ENCODE results near the gene ATL1. TPM values are rescaled to one million over a fixed set of nuclear protein-coding genes. Genes with fewer than 3 reads are reported as not detected.
A peak's percentile ranks its signal among the peaks of the same experiment; 100 is the strongest.
"Not testable (repeated sequence)": the region's sequence is repeated elsewhere in the genome, so short reads cannot be mapped to it uniquely, and the experiment has no call there.

The ATL1 gene
- total RNA-seq, 1 donor from 2014 or later = 0.89 TPM

DNA sequence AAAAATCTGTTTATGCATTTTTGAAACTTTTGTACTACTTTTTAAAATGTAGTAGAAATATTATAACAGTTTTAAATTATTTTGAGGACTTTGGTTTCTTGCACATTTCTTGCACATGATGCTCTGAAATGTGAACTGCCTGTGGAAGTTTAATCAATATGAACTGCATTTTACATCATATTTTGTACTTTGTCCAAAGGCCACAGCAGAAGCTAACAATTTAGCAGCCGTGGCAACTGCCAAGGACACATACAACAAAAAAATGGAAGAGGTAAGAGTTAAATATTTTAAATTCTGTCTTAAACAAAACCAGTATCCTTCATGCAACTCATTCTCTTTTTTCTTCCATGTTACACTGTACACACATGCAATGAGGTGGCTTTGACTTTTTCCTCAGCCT, 63.0 kb downstream of the ATL1 start:
- DNase-seq = no peak
- intact Hi-C loops (cut with DNase I) = no loop called here
- ATAC-seq (ENCODE audit: poor library complexity) = no peak

DNA sequence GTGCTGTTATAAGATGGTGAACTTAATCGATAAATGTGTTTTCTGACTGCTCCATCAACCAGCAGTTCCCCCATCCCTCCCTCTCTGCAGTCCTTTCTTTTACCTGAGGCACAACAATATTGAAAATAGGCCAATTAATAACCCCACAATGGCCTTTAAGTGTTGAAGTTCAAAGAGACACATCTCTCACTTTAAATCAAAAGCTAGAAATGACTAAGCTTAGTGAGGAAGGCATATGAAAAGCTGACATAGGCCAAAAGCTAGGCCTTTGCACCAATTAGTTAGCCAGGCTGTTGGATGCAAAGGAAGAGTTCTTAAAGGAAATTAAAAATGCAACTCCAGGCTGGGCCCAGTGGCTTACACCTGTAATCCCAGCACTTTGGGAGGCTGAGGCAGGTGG, 64.5 kb downstream of the ATL1 start:
- ATAC-seq (ENCODE audit: poor library complexity) (no peak), DNase-seq (no peak)
- intact Hi-C loops (cut with DNase I) = no loop called here

DNA sequence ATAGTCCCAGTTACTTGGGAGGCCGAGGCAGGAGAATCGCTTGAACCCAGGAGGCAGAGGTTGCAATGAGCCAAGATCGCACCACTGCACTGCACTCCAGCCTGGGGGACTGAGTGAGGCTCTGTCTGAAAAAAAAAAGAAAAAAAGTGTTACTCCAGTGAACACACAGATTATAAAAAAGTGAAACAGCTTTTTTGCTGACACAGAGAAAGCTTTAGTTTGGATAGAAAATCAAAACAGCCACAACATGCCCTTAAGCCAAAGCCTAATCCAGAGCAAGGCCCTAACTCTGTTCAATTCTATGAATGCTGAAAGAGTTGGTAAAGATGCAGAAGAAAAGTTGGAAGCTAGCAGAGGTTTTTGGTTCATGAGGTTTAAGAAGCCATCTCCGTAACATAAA, 65.0 kb downstream of the ATL1 start:
- DNase-seq; intact Hi-C loops (cut with DNase I); ATAC-seq (ENCODE audit: poor library complexity): not testable (repeated sequence)

DNA sequence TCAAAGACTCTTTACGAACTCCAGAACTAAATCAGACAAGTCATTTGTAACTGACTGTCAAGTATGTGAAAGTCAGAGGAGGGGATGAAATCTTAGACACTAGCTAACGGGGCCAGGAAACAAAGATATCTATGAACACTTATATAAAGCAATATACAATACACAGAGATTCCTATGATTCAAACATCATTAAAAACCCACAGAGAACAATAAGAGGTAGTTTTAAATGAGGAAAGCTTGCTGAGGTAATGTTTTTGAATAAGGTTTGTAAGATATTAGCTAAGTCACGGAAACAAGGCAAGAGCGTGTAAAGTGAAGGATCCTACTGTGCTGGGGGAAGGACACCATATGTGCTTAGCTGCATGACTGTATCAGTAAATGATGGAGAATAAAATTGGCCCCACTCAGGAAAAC, 71.5 kb downstream of the ATL1 start:
- no peak for ATAC-seq (ENCODE audit: poor library complexity)
- intact Hi-C loops (cut with DNase I) = no loop called here

DNA sequence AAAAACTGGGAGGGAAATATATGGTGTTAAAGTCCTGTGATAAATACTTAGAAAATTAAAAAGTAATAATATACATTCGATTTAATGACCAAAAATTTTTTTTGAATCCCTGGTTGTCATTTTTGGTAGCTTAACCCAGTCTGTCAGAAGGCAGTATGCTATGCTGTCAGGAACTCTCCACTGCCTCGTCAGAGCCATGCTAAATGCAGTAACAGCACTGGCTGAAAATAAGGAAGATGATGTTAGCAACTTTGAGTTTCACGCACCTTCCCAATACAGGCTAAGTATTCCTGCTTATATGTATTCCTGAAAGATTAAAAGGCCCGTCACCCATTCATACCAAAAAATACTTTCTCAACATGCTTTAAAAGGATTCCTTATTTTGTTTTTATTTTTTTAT, 74.0 kb downstream of the ATL1 start:
- intact Hi-C loops (cut with DNase I) = no loop called here
- DNase-seq (no peak), ATAC-seq (ENCODE audit: poor library complexity) (no peak)

More for the DNA sequence above, 71.5 kb downstream of the ATL1 start:
- no peak for DNase-seq

DNA sequence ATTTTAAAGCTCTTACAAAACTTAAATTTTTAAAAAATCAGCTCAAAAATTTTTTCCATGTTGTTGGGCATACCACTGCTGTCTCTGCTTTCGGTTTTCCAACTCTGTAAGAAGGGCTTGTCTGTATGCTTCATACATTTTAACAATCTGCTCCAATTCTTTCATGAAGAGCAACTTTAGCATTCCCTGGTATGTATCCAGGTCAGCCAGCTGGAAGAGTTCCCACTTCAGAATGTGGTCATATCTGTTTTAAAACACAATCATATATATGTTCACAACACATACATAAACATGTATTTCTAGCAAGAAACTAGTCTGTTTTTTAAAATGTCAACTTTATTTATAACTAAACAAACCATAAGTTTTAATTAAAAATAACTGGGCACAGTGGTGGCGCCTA, 75.2 kb downstream of the ATL1 start:
- DNase-seq = no peak
- intact Hi-C loops (cut with DNase I) = no loop called here
- no peak for ATAC-seq (ENCODE audit: poor library complexity)

DNA sequence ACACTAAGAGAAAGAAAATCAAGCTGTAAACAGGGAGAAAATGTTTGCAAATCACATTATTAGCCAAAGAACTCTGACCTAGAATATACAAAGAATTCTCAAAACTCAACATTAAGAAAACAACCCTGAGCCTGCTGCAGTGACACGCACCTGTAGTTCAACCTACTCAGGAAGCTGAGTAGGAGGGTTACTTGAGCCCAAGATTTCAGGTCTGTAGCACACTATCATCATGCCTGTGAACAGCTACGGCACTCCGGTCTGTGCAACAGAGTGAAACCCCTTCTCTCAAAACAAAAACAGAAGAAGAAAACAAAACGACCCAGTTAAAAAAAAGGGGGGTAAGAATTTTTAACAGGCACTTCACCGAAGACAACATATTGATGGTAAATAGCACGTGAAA, 87.3 kb downstream of the ATL1 start:
- no peak for ATAC-seq (ENCODE audit: poor library complexity)
- intact Hi-C loops (cut with DNase I) = no loop called here
- DNase-seq = no peak

DNA sequence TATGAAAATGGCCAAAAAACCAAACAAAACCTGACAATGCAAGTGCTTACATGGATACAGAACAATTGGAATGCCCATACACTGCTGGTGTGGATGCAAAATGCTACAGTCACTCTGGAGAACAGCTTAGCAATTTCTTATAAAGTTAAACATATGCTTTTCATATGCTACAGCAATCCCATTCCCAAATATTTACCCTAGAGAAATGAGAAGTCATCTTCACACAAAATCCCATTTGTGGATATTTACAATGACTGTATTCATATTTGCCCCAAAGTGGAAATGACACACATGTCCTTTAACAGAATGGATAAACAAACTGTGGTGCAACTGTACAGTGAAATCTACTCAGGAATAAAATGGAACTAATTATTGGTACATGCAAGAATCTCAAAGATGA, 87.8 kb downstream of the ATL1 start:
- intact Hi-C loops (cut with DNase I) = no loop called here
- no peak for DNase-seq
- no peak for ATAC-seq (ENCODE audit: poor library complexity)

DNA sequence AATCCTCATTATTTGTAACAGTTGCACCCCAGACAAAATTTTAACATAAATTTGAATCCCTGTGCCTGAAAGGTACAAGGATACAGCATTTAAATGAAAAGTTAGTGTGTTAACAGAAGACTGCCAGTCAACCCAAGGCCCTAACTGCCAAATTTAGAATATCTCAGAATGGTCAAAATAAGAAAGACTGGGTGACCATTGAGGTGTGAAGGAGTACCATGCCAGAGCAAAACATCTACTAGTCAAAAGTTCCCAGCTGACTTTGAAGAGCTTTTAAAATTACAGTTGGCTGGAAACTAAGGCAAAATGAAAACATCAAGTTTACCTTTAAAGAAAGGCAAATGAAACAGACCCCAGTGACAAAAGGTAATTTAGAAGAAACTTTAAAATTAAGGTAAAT, 89.7 kb downstream of the ATL1 start:
- ATAC-seq (ENCODE audit: poor library complexity) = no peak
- DNase-seq = no peak
- intact Hi-C loops (cut with DNase I) = no loop called here

DNA sequence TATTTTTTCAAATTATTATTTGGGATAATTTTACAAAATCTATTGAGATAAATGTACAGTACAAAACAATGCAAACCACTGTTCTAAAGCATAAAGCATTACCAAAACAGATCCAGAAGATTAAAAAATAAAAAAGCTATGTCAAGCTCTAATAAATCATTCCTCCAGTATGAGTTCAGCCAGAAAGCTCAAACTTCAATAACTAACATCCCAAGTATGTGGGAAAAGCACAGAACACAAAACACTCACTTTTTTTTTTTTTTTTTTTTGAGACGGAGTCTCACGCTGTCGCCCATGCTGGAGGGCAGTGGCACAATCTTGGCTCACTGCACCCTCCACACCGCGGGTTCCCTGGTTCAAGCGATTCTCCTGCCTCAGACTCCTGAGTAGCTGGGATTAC, 96.8 kb downstream of the ATL1 start:
- intact Hi-C loops (cut with DNase I) = no loop called here
- no peak for DNase-seq

DNA sequence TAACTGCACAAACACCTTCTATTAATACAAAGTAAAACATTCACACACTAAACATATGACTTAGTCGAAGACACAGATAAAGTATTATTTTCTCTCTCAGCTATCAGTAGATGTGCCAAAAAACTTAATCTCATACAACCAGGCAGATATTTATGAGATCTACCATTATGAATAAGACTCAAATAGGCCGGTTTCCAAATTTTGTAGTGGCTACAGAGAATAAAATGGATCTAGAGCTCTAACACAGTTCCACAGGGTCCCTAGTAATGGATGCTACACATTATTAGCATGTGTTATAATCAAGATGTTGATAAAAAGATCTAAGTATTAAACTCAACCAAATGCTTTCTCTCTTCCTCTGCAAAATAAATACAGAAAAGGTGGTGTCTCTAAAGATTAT, 97.8 kb downstream of the ATL1 start:
- intact Hi-C loops (cut with DNase I) = no loop called here
- ATAC-seq (ENCODE audit: poor library complexity) = no peak
- no peak for DNase-seq

More for the DNA sequence above, 96.8 kb downstream of the ATL1 start:
- ATAC-seq (ENCODE audit: poor library complexity) = no peak

DNA sequence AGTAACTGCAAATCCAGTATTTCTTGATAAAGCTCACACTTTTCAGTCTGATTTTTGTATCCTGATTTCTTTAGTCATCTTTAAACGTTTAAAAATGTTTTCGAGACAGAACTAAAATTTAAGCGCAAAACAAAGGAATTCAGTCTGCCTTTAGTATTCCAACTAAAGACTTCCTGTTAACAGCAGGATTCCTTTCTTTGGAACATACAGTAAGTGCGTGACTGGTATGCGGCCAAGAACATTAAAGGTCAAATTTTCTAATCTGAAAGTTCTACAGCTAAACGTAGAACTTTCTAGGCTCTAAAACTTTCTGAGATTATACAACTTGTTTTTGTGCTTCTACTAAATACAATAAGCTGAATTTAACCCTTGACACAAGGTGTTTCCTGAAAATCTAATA, 98.3 kb downstream of the ATL1 start:
- no peak for DNase-seq
- intact Hi-C loops (cut with DNase I) = no loop called here
- peak; percentile 75 for ATAC-seq (ENCODE audit: poor library complexity)

DNA sequence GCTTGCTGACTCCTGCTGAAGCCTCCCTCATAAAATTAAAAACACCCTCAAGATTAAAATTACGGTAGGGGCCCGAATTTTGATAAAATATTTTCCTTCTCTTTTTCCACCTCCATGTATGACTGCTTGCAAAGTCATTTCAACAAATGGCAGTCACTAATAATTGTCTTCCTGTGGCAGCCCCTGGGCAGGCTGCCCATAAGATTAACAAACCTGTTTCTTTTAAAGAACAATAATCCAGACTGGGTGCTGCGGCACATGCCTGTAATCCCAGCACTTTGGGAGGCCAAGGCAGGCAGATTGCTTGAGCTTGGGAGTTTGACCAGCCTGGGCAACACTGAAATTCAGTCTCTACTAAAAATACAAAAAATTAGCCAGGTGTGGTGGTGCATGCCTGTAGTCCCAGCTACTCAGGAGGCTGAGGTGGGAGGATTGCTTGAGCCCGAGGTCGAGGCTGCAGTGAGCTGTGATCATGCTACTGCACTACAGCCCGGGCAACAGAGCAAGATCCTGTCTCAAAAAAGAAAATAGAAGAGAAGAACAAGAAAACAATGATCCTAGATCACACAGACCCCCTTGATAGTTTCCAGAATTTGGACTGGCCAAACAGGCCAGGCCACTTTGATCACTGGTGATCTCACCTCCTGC, 99.5 kb downstream of the ATL1 start:
- no peak for ATAC-seq (ENCODE audit: poor library complexity)
- intact Hi-C loops (cut with DNase I) = no loop called here
- DNase-seq = no peak

DNA sequence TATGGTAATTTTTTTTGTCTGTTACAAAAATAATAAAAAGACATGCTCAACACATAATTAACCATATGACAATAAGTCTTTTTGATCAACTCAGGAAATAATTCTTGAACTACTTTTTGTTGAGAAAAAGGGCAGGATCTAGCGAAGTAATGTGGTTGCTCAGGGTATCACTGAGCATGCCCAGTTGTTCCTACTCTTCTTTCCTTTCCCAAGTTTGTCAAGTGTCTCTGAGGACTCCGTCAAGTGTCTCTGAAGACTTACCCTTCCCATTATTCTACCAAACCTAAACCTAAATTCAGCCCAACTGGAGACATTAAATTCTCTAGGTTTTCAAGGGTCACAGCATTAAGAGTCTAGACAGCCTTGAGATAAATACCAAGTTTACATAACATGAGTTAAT, 104.6 kb downstream of the ATL1 start:
- ATAC-seq (ENCODE audit: poor library complexity); DNase-seq: not testable (repeated sequence)
- intact Hi-C loops (cut with DNase I) = loop anchor here (10.0 kb wide), 1 partner anchor 440 kb away; no protein-coding TSS in a partner anchor

DNA sequence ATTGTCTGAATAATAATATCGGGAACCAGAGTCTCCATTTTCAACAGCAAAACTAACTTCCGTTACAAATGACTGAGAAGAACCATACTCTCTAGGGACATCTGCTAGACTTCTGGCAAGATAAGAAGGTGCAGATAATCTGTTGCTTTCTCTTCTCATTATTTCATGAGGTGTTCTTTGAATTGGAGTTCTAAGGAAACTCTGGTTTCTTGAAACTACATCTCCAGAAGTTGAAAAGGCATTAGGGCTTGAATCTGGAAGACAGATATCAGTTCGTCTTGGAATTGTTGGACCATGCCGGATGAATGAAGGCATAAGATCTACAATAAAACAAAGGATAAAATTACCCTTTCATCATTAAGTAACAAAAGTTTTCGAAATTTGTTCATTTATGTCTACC, 105.4 kb downstream of the ATL1 start:
- not testable (repeated sequence) for DNase-seq; ATAC-seq (ENCODE audit: poor library complexity)
- intact Hi-C loops (cut with DNase I) = loop anchor here (10.0 kb wide), 1 partner anchor 440 kb away; no protein-coding TSS in a partner anchor

DNA sequence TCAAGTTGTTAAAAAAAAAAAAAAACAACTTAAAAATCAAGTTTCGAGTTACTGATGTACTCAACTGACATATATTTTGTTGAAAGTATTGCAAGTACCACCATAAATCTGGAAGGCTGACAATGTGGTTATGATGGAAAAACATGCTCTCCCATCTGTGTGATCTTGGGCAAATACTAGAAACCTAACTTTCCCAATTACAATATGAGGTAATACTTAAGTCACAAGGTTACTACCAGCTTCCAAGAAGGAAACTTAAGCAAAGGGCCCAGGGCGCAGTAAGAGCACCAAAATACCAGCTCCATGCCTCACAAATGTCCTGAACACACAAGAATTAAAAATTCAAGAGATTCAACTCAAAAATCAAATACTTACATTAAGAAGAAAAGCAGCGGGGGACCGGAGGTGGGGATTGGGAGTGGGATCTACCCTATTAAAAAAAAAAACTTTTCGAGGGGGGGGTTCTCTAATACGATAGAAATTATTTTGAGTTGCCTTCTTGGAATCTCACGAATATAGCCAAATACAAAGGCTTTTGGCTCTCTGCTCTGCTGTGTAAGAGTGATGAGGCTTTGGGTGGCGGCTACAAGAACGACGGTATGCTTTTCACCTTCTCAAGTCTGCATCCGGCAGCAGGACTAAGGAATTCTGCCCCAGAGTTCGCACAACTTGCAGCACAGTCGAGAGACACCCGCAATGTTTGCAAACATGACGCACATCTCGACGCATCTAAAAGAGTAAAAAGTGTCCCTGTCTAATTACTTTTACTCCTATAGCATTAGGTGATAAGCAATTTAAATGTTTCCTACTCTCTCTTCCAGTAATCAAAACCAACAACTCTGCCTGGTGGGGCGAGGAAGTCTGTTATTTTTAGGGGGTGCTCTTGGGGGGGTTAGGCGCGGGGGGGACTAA, 107.1 kb downstream of the ATL1 start:
- intact Hi-C loops (cut with DNase I) = loop anchor here (10.0 kb wide), 1 partner anchor 442 kb away; no protein-coding TSS in a partner anchor
- DNase-seq = peak; percentile 44
- ATAC-seq (ENCODE audit: poor library complexity) = peak; percentile 11

DNA sequence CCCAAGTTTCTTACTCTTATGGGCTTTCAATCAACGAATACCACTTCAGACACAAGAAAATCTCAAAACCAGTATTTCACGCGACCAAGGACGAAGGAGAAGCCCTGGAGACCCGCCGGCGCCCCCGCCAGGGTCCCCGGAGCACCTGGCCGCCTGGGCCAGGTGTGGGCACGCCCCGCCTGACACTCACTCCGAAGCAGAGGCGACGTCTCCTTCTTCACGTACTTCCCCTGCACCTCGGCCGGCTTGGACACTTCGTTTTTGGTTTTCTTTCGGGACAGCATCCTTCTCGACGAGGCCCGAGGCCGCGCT, 107.7 kb downstream of the ATL1 start:
- no peak for DNase-seq
- intact Hi-C loops (cut with DNase I) = loop anchor here (10.0 kb wide), 1 partner anchor 443 kb away; no protein-coding TSS in a partner anchor
- ATAC-seq (ENCODE audit: poor library complexity) = peak; percentile 17

DNA sequence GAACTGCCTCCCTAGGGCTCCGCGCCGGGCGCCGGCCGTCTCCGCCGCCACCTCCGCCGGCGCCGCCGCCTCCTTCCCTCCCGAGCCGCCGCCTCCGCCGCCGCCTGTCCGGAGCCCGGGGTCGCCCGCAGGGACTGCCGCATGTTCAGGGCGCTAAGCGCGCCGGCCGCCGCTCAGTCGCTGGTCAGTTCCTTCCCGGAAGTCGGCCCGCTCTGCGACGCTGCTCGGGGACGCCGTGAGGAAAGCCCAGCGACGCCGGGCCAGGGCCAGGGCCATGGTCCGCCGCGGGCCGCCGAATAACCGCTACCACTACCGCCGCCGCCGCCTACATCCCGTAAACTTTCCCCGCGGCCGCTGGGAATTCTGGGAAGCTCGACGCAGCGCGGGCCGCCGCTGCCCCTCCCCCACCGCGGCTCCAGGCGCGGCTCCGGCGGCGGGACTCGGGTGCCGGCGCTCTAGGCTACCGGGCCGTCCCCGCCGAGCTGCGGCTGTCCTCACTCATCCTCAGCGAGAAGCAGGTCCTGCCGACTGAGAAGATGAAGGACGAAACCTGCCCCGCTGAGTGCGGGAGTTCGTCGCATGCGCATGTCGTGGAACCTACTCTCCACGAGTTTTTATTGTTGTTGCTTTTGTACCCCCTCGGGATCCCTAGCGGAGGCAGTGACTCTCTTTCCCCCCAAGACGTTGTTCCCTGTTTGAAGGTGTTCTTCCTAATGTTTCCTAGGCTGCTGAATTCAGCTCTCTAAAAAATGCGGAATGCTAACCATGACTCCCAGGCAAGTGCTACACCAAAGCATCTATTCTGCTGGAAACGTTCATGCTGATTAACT, 108.3 kb downstream of the ATL1 start, which contains the start of gene SAV1:
SAV1 (minus strand) TSS at position 311 of the 830 bp plus-strand sequence. CDS start 339 bp downstream, outside the sequence.
- DNase-seq = peak; percentile 91
- intact Hi-C loops (cut with DNase I) = loop anchor here (10.0 kb wide), 1 partner anchor 443 kb away; no protein-coding TSS in a partner anchor
- ATAC-seq (ENCODE audit: poor library complexity) = peak; percentile 97

DNA sequence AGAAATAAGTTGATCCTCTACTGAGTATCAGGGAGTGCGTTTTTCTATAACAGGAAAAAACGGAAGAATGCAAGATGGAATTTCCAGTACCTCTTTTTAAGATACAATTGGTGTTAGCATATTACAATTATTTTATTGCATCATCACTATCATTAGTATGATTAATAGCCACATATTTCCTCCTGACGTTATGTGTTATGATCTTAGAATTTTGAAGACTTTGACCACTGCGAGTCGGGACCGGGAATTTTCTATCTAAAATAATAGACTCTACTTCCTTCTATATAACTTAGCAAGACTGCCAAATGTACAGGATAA, 108.8 kb downstream of the ATL1 start:
- ATAC-seq (ENCODE audit: poor library complexity) = no peak
- no peak for DNase-seq
- intact Hi-C loops (cut with DNase I) = loop anchor here (10.0 kb wide), 1 partner anchor 444 kb away; no protein-coding TSS in a partner anchor

Data from Right ventricle myocardium superior (tissue), 1 donor.